ENCODE measurements around the gene TNNC1.

Gene TNNC1

GRCh38 chr3:52432225-52432624 lies 21.6 kb downstream of the TNNC1 start:
- DNase-seq (ENCODE audit: low read depth) = no peak

- no peak for DNase-seq (ENCODE audit: low read depth)
Observed at GRCh38 chr3:52431459-52432223, 22.2 kb downstream of the TNNC1 start.

GRCh38 chr3:52430416-52430810 lies 23.4 kb downstream of the TNNC1 start:
- DNase-seq (ENCODE audit: low read depth) = no peak

GRCh38 chr3:52429779-52430415 lies 23.9 kb downstream of the TNNC1 start:
- no peak for DNase-seq (ENCODE audit: low read depth)

- no peak for DNase-seq (ENCODE audit: low read depth)
Observed at GRCh38 chr3:52429031-52429430, 24.8 kb downstream of the TNNC1 start.

GRCh38 chr3:52428151-52429005 lies 25.5 kb downstream of the TNNC1 start:
- no peak for DNase-seq (ENCODE audit: low read depth)

- no peak for DNase-seq (ENCODE audit: low read depth)
Observed at GRCh38 chr3:52423173-52423572, 30.7 kb downstream of the TNNC1 start.

- DNase-seq (ENCODE audit: low read depth) = no peak
Observed at GRCh38 chr3:52422669-52423068, 31.2 kb downstream of the TNNC1 start.

- DNase-seq (ENCODE audit: low read depth) = no peak
Observed at GRCh38 chr3:52420388-52420787, 33.5 kb downstream of the TNNC1 start.

GRCh38 chr3:52415800-52416199 lies 38.0 kb downstream of the TNNC1 start:
- no peak for DNase-seq (ENCODE audit: low read depth)

GRCh38 chr3:52408466-52408865 lies 45.4 kb downstream of the TNNC1 start:
- DNase-seq (ENCODE audit: low read depth) = no peak

GRCh38 chr3:52407779-52408178 lies 46.1 kb downstream of the TNNC1 start:
- no peak for DNase-seq (ENCODE audit: low read depth)

- no peak for DNase-seq (ENCODE audit: low read depth)
Observed at GRCh38 chr3:52406791-52407510, 46.9 kb downstream of the TNNC1 start.

GRCh38 chr3:52406231-52406661 lies 47.6 kb downstream of the TNNC1 start:
- DNase-seq (ENCODE audit: low read depth) = no peak

GRCh38 chr3:52405601-52406110 lies 48.2 kb downstream of the TNNC1 start:
- DNase-seq (ENCODE audit: low read depth) = no peak

GRCh38 chr3:52405066-52405465 lies 48.8 kb downstream of the TNNC1 start:
- DNase-seq (ENCODE audit: low read depth) = no peak

- DNase-seq (ENCODE audit: low read depth) = no peak
Observed at GRCh38 chr3:52404391-52404790, 49.5 kb downstream of the TNNC1 start.

- DNase-seq (ENCODE audit: low read depth) = no peak
Observed at GRCh38 chr3:52403955-52404354, 49.9 kb downstream of the TNNC1 start.

- DNase-seq (ENCODE audit: low read depth) = no peak
Observed at GRCh38 chr3:52403271-52403841, 50.5 kb downstream of the TNNC1 start.

- DNase-seq (ENCODE audit: low read depth) = no peak
Observed at GRCh38 chr3:52402706-52403270, 51.1 kb downstream of the TNNC1 start.

GRCh38 chr3:52402101-52402521 lies 51.7 kb downstream of the TNNC1 start:
- DNase-seq (ENCODE audit: low read depth) = no peak
